HG02981 (cell line): ENCODE data around the gene IL2RA.
"Not testable (repeated sequence)": the region's sequence is repeated elsewhere in the genome, so short reads cannot be mapped to it uniquely, and the experiment has no call there.

Source experiments
- ATAC-seq: cut with Tn5 transposase; IDR thresholded peaks from one replicate; pipeline ENCODE4 v1.9.1; 2021; ENCODE audit warnings: mild to moderate bottlenecking, moderate library complexity; ENCODE audit not compliant: unreplicated experiment

IL2RA gene

GRCh38 chr10:6062101-6062771, at the start of gene IL2RA:
Gene IL2RA, minus strand, starts transcription at chr10:6062367. Its CDS starts 216 bp downstream, at chr10:6062151.
- ATAC-seq = no peak

GRCh38 chr10:6110136-6110535, 48.0 kb upstream of the IL2RA start:
- no peak for ATAC-seq

- no peak for ATAC-seq
Observed at GRCh38 chr10:6109444-6109775, 47.2 kb upstream of the IL2RA start.

- ATAC-seq = no peak
Observed at GRCh38 chr10:6108631-6109443, 46.7 kb upstream of the IL2RA start.

GRCh38 chr10:6108072-6108471, 45.9 kb upstream of the IL2RA start:
- no peak for ATAC-seq

GRCh38 chr10:6107616-6108015, 45.4 kb upstream of the IL2RA start:
- not testable (repeated sequence) for ATAC-seq

- no peak for ATAC-seq
Observed at GRCh38 chr10:6103591-6103990, 41.4 kb upstream of the IL2RA start.

- ATAC-seq = no peak
Observed at GRCh38 chr10:6102128-6102527, 40.0 kb upstream of the IL2RA start.

GRCh38 chr10:6101181-6101580, 39.0 kb upstream of the IL2RA start:
- ATAC-seq = peak; percentile 54

- ATAC-seq = no peak
Observed at GRCh38 chr10:6100370-6100769, 38.2 kb upstream of the IL2RA start.

GRCh38 chr10:6098156-6098555, 36.0 kb upstream of the IL2RA start:
- ATAC-seq = no peak

- no peak for ATAC-seq
Observed at GRCh38 chr10:6097063-6097462, 34.9 kb upstream of the IL2RA start.

GRCh38 chr10:6095810-6096570, 33.8 kb upstream of the IL2RA start:
- ATAC-seq = no peak

GRCh38 chr10:6092731-6093130, 30.6 kb upstream of the IL2RA start:
- no peak for ATAC-seq

GRCh38 chr10:6091630-6092029, 29.5 kb upstream of the IL2RA start:
- no peak for ATAC-seq

- no peak for ATAC-seq
Observed at GRCh38 chr10:6089334-6090219, 27.4 kb upstream of the IL2RA start.

GRCh38 chr10:6088721-6089333, 26.7 kb upstream of the IL2RA start, which contains the start of gene RBM17:
Gene RBM17, plus strand, starts transcription at chr10:6089034. Its CDS starts 8,032 bp downstream, at chr10:6097066.
- ATAC-seq = peak; percentile 84

- peak; percentile 49 for ATAC-seq
Observed at GRCh38 chr10:6086375-6087233, 24.4 kb upstream of the IL2RA start.
